Neural cell (in vitro differentiated cells): Measurements from ENCODE around the gene SDS. TPM values are rescaled to one million over a fixed set of nuclear protein-coding genes. Genes with fewer than 3 reads are reported as not detected.

Source experiments
- H2AFZ ChIP-seq: fragments of 200-600, 300-800 bp; sonication (generic), shearing (Covaris generic); 2 replicates; pipeline ENCODE4 v1.6.0; 2014; ENCODE audit warnings: low read depth, mild to moderate bottlenecking, antibody characterized with exemption, low read length, moderate library complexity
- H3F3A ChIP-seq: fragments of 200-600 bp; shearing (Covaris generic); 2 replicates; pipeline ENCODE4 v1.6.1; 2016; ENCODE audit warnings: mild to moderate bottlenecking, moderate library complexity, mixed read lengths, antibody characterized with exemption, low read length; ENCODE audit not compliant: insufficient read depth, poor library complexity, severe bottlenecking
- H3K27ac ChIP-seq: fragments of 200-600, 300-800 bp; sonication (generic), shearing (Covaris generic); 2 replicates; pipeline ENCODE4 v1.5.1; 2014; ENCODE audit warnings: mild to moderate bottlenecking, low read length, moderate library complexity
- H3K27me3 ChIP-seq: fragments of 300-800, 200-600 bp; sonication (generic), shearing (Covaris generic); 2 replicates; pipeline ENCODE4 v1.6.0; 2014; ENCODE audit warnings: mild to moderate bottlenecking, low read depth, low read length, moderate library complexity; ENCODE audit not compliant: insufficient read depth
- H3K36me3 ChIP-seq: fragments of 300-800, 200-600 bp; sonication (generic), shearing (Covaris generic); 2 replicates; pipeline ENCODE4 v1.5.1; 2014; ENCODE audit warnings: mild to moderate bottlenecking, antibody characterized with exemption, low read length, moderate library complexity; ENCODE audit not compliant: insufficient read depth
- H3K4me2 ChIP-seq: fragments of 300-800, 200-600 bp; sonication (generic), shearing (Covaris generic); 2 replicates; pipeline ENCODE4 v1.6.0; 2014; ENCODE audit warnings: mild to moderate bottlenecking, low read length
- H3K4me3 ChIP-seq: fragments of 300-800, 200-600 bp; sonication (generic), shearing (Covaris generic); 2 replicates; pipeline ENCODE4 v1.5.1; 2014; ENCODE audit warnings: mild to moderate bottlenecking, low read length, moderate library complexity
- H3K79me2 ChIP-seq: fragments of 200-600 bp; shearing (Covaris generic); replicated peaks from 2 replicates; pipeline ENCODE4 v1.6.0; 2014; ENCODE audit warnings: mild to moderate bottlenecking, low read length, moderate library complexity; ENCODE audit not compliant: insufficient read depth
- H3K9ac ChIP-seq: fragments of 300-800, 200-600 bp; sonication (generic), shearing (Covaris generic); 2 replicates; pipeline ENCODE4 v1.6.1; 2016; ENCODE audit warnings: mild to moderate bottlenecking, low read length, mixed read lengths
- H3K9me2 ChIP-seq: fragments of 200-600 bp; shearing (Covaris generic); 2 replicates; pipeline ENCODE4 v1.6.1; 2016; ENCODE audit warnings: mild to moderate bottlenecking, low read length, mixed read lengths; ENCODE audit not compliant: insufficient read depth
- H3K9me3 ChIP-seq: fragments of 200-600, 300-800 bp; sonication (generic), shearing (Covaris generic); 2 replicates; pipeline ENCODE4 v1.6.1; 2016; ENCODE audit warnings: mild to moderate bottlenecking, mixed run types, low read length, moderate library complexity, mixed read lengths
- H4K20me1 ChIP-seq: fragments of 200-600 bp; shearing (Covaris generic); 2 replicates; pipeline ENCODE4 v1.6.1; 2016; ENCODE audit warnings: mild to moderate bottlenecking, mixed run types; ENCODE audit not compliant: insufficient read depth
- CTCF ChIP-seq: fragments of 450-650 bp; IDR thresholded peaks from 2 replicates; pipeline ENCODE4 v1.5.1; 2014; ENCODE audit warnings: antibody characterized with exemption, mild to moderate bottlenecking, moderate library complexity; ENCODE audit not compliant: poor library complexity, severe bottlenecking
- EP300 ChIP-seq: fragments of 450-650 bp; conservative IDR thresholded peaks from 2 replicates; pipeline ENCODE4 v1.6.1; 2014; ENCODE audit warnings: antibody characterized with exemption, mild to moderate bottlenecking, moderate library complexity; ENCODE audit not compliant: poor library complexity, severe bottlenecking
- EZH2 ChIP-seq: fragments of 200-600, 300-800 bp; shearing (Covaris generic), sonication (generic); IDR thresholded peaks from 2 replicates; pipeline ENCODE4 v1.6.1; 2014; ENCODE audit warnings: antibody characterized with exemption, low read length, borderline replicate concordance, mild to moderate bottlenecking; ENCODE audit not compliant: insufficient read depth, poor library complexity, severe bottlenecking
- MXI1 ChIP-seq: fragments of 450-650 bp; conservative IDR thresholded peaks from 2 replicates; pipeline ENCODE4 v1.6.1; 2014; ENCODE audit warnings: antibody characterized with exemption, mild to moderate bottlenecking; ENCODE audit not compliant: poor library complexity, severe bottlenecking
- POLR2AphosphoS5 ChIP-seq: IDR thresholded peaks from 2 replicates; pipeline ENCODE4 v1.6.1; 2012
- RAD21 ChIP-seq: fragments of 450-650 bp; conservative IDR thresholded peaks from 2 replicates; pipeline ENCODE4 v1.6.1; 2014; ENCODE audit warnings: antibody characterized with exemption, mild to moderate bottlenecking, moderate library complexity
- REST ChIP-seq: IDR thresholded peaks from 2 replicates; pipeline ENCODE4 v1.6.1; 2012; ENCODE audit warnings: borderline replicate concordance
- SMC3 ChIP-seq: fragments of 450-650 bp; conservative IDR thresholded peaks from 2 replicates; pipeline ENCODE4 v1.6.1; 2014; ENCODE audit warnings: antibody characterized with exemption, mild to moderate bottlenecking, moderate library complexity; ENCODE audit not compliant: poor library complexity
- TAF1 ChIP-seq: IDR thresholded peaks from 2 replicates; pipeline ENCODE4 v1.6.1; 2012; ENCODE audit warnings: low read depth
- polyA plus RNA-seq: library from polyadenylated mRNA; depleted of rRNA; stranded (reverse); fragments of >200 nt; gene quantifications from 2 replicates; pipeline ENCODE4 v1.2.3, GENCODE V29; 2014

The SDS gene
- polyA plus RNA-seq, 1 donor from 2014 or later, result not detected

GRCh38 chr12:113449299-113449698 is 45.6 kb upstream of the SDS start:
- Histone ChIP-seq H4K20me1 (no peaks in the 10 kb centered on the region), H3K27me3 (no peaks in the 10 kb centered on the region), H3K79me2 (no peaks in the 10 kb centered on the region), H3K27ac (no peak overlapping the region), H3K9me3 (no peaks in the 10 kb centered on the region), H3K36me3 (no peaks in the 10 kb centered on the region), H2AFZ (no peak overlapping the region), H3K9me2 (no peaks in the 10 kb centered on the region), H3K9ac (no peak overlapping the region), H3F3A (no peaks in the 10 kb centered on the region), H3K4me3 (no peak overlapping the region), H3K4me2 (no peak overlapping the region)
- TF ChIP-seq RAD21, result no peak
- TF ChIP-seq CTCF, result no peak
- no peak for TF ChIP-seq EZH2
- no peak for TF ChIP-seq MXI1

- TF ChIP-seq RAD21, result no peak
- no peak for TF ChIP-seq POLR2AphosphoS5
- no peak for TF ChIP-seq EP300
- no peak for TF ChIP-seq REST
- no peak for TF ChIP-seq EZH2
- TF ChIP-seq TAF1, result no peak
- TF ChIP-seq MXI1, result no peak
- no peak for TF ChIP-seq SMC3
- TF ChIP-seq CTCF, result no peak
- Histone ChIP-seq H3K27ac (no peak overlapping the region), H3K79me2 (no peaks in the 10 kb centered on the region), H3F3A (no peaks in the 10 kb centered on the region), H4K20me1 (no peaks in the 10 kb centered on the region), H3K36me3 (no peaks in the 10 kb centered on the region), H3K9ac (no peak overlapping the region), H3K9me2 (no peaks in the 10 kb centered on the region), H2AFZ (no peak overlapping the region), H3K4me3 (no peak overlapping the region), H3K4me2 (no peak overlapping the region), H3K9me3 (no peaks in the 10 kb centered on the region), H3K27me3 (no peaks in the 10 kb centered on the region)
These were observed 45.2 kb upstream of the SDS start for GRCh38 chr12:113448873-113449272.
